Bronchial epithelial cell (primary cell): ENCODE measurements around the gene TAAR1. TPM values are rescaled to one million over a fixed set of nuclear protein-coding genes. Genes with fewer than 3 reads are reported as not detected.
"Not testable (repeated sequence)": the region's sequence is repeated elsewhere in the genome, so short reads cannot be mapped to it uniquely, and the experiment has no call there.

Experiments used
- DNase-seq: peaks from one replicate; pipeline ENCODE4 v3.0.0-alpha.2; 2010; ENCODE audit warnings: low read depth
- FAIRE-seq: peaks from 2 replicates; lab custom pipeline; 2011; peaks lifted over from hg19 to GRCh38; lab: Jason Lieb, UNC
- H3K27me3 ChIP-seq: 2 replicates; pipeline ENCODE4 v1.5.1; 2011; ENCODE audit warnings: low read length; ENCODE audit not compliant: control insufficient read depth, insufficient read depth
- H3K36me3 ChIP-seq: 2 replicates; pipeline ENCODE4 v1.5.1; 2011; ENCODE audit warnings: low read length; ENCODE audit not compliant: control insufficient read depth, insufficient read depth
- H3K4me3 ChIP-seq: 2 replicates; pipeline ENCODE4 v1.5.1; 2011; ENCODE audit warnings: mild to moderate bottlenecking, low read depth, low read length, control low read depth
- CTCF ChIP-seq: IDR thresholded peaks from 2 replicates; pipeline ENCODE4 v1.5.1; 2011; ENCODE audit warnings: mild to moderate bottlenecking, moderate library complexity, low read length, control low read depth, inconsistent platforms; ENCODE audit not compliant: insufficient read depth, severe bottlenecking
- total RNA-seq: library from RNA; depleted of rRNA; stranded (reverse); fragments of >200 nt; gene quantifications from 2 replicates; pipeline ENCODE4 v1.2.1, GENCODE V29; 2014

TAAR1 gene
- total RNA-seq, 1 donor from 2014 or later: not detected

- DNase-seq: no peak
Measured at GRCh38 chr6:132661906-132662305, 2.9 kb upstream of the TAAR1 start.

GRCh38 chr6:132651062-132651461 is 7.9 kb downstream of the TAAR1 start:
- peak; percentile 70 for DNase-seq
- no peaks in the 10 kb centered on the region for H3K36me3 ChIP-seq
- TF ChIP-seq CTCF: no peak
- no peaks in the 10 kb centered on the region for H3K27me3 ChIP-seq
- FAIRE-seq: no peak
- H3K4me3 ChIP-seq: no peak overlapping the region

More at GRCh38 chr6:132661906-132662305, 2.9 kb upstream of the TAAR1 start:
- FAIRE-seq: no peak
- Histone ChIP-seq H3K4me3 (no peak overlapping the region), H3K36me3 (no peaks in the 10 kb centered on the region), H3K27me3 (no peaks in the 10 kb centered on the region)
- no peak for TF ChIP-seq CTCF

DNA sequence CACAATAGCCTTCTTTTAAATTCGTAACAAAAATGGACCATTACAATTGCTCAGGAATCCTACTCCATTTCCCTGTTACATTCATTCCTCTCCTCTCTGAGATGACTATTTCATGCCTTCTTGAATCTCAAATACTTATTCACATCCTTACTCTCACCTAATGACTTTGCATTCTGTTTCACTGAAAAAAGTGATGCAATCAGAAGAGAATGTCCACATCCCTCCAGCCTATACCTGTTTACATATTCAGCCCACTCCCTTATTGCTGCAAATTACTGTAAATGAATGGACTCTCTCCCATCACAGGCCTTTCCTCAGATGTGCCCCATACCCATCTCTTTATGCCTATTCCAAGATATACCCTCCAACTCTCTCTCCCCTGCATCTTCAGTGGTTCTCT is 8.6 kb downstream of the TAAR1 start:
- peak; percentile 90 for DNase-seq
- no peak for TF ChIP-seq CTCF
- no peaks in the 10 kb centered on the region for H3K27me3 ChIP-seq
- no peak for FAIRE-seq
- no peaks in the 10 kb centered on the region for H3K36me3 ChIP-seq
- no peak overlapping the region for H3K4me3 ChIP-seq

DNA sequence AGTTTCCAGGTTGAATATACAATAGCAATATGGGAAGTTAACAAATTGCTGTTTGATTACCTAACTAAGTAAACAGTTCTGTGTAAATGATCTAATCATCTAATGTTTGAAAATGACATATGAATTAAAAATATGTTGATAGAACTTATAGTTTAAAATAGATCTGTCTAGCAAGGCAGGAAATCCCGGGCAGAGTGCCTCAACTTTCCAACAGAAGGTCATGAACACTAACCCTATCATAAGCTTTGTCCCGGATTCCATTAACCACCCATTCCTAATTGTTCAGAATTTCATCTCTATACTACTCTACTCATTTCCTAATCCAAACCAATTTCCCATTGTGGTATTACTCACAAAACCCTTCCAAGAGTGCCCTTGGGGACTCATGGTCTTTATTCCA is 10.2 kb downstream of the TAAR1 start:
- DNase-seq: peak; percentile 41
- Histone ChIP-seq H3K36me3 (no peaks in the 10 kb centered on the region), H3K27me3 (no peaks in the 10 kb centered on the region), H3K4me3 (no peak overlapping the region)
- FAIRE-seq: no peak
- no peak for TF ChIP-seq CTCF

DNA sequence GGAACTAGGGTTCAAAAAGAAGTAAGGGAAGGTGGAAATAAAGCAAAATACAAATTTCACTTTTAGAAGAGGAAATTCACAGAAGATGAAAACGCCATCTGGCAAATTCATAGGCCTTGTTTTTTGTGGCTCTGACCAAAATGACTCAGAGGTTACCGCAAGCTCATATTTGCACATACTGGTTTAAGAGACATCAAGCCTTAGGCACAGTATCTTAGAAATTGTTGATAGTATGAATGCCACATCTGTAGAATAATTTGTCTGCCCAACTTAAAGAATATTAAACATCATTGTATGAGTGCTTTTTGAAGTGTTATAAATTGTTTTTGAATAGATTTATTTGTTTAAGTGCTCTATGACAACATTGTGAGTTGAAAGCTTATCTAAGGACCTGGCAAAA is 10.6 kb downstream of the TAAR1 start:
- TF ChIP-seq CTCF: no peak
- FAIRE-seq: no peak
- DNase-seq: peak; percentile 87

GRCh38 chr6:132643547-132643946 is 15.4 kb downstream of the TAAR1 start:
- no peaks in the 10 kb centered on the region for H3K27me3 ChIP-seq
- FAIRE-seq: no peak
- TF ChIP-seq CTCF: no peak
- no peak for DNase-seq
- no peak overlapping the region for H3K4me3 ChIP-seq
- H3K36me3 ChIP-seq: no peaks in the 10 kb centered on the region

More for the DNA sequence above, 10.6 kb downstream of the TAAR1 start:
- Histone ChIP-seq H3K36me3 (no peaks in the 10 kb centered on the region), H3K27me3 (no peaks in the 10 kb centered on the region), H3K4me3 (no peak overlapping the region)

DNA sequence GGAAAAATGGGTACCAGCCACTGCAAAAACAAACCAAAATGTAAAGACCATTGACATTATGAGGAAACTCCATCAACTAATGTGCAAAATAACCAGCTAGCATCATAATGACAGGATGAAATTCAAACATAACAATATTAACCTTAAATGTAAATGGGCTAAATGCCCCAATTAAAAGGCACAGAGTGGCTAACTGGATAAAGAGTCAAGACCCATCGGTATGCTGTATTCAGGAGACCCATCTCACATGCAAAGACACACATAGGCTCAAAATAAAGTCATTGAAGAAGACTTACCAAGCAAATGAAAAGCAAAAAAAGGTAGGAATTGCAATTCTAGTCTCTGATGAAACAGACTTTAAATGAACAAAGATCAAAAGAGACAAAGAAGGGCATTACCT is 21.8 kb downstream of the TAAR1 start:
- not testable (repeated sequence) for FAIRE-seq, DNase-seq, H3K27me3 ChIP-seq, H3K4me3 ChIP-seq, H3K36me3 ChIP-seq

DNA sequence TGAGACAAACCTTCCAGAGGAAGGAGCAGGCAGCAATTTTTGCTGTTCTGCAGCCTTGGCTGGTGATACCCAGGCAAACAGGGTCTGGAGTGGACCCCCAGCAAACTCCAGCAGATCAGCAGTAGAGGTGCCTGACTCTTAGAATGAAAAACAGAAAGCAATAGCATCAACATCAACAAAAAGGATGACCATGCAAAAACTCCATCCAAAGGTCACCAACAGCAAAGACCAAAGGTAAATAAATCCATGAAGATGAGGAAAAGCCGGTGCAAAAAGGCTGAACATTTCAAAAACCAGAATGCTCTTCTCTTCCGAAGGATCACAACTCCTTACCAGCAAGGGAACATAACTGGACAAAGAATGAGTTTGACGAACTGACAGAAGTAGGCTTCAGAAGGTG is 23.1 kb downstream of the TAAR1 start:
- not testable (repeated sequence) for H3K4me3 ChIP-seq, FAIRE-seq, DNase-seq, H3K27me3 ChIP-seq, H3K36me3 ChIP-seq

GRCh38 chr6:132635288-132635687 is 23.7 kb downstream of the TAAR1 start:
- DNase-seq, H3K36me3 ChIP-seq, H3K4me3 ChIP-seq, FAIRE-seq, H3K27me3 ChIP-seq: not testable (repeated sequence)
